NB4 (cell line): ENCODE data around the gene PRDM1.
A peak's percentile ranks its signal among the peaks of the same experiment; 100 is the strongest.

ENCODE experiments used
- MAX ChIP-seq: IDR thresholded peaks from 2 replicates; pipeline ENCODE4 v1.6.1; 2011; ENCODE audit warnings: low read depth, low read length
- MYC ChIP-seq: IDR thresholded peaks from 2 replicates; pipeline ENCODE4 v1.6.1; 2011; ENCODE audit warnings: low read depth, low read length
- POLR2A ChIP-seq: IDR thresholded peaks from 2 replicates; pipeline ENCODE4 v1.6.1; 2011; ENCODE audit warnings: mild to moderate bottlenecking; ENCODE audit not compliant: insufficient read length; ENCODE audit errors: extremely low read depth
- TF ChIP-seq, protein P1 (sequence below): IDR thresholded peaks from one replicate; pipeline ENCODE4 v1.5.1; 2012; ENCODE audit warnings: low read depth, low read length

DNA sequence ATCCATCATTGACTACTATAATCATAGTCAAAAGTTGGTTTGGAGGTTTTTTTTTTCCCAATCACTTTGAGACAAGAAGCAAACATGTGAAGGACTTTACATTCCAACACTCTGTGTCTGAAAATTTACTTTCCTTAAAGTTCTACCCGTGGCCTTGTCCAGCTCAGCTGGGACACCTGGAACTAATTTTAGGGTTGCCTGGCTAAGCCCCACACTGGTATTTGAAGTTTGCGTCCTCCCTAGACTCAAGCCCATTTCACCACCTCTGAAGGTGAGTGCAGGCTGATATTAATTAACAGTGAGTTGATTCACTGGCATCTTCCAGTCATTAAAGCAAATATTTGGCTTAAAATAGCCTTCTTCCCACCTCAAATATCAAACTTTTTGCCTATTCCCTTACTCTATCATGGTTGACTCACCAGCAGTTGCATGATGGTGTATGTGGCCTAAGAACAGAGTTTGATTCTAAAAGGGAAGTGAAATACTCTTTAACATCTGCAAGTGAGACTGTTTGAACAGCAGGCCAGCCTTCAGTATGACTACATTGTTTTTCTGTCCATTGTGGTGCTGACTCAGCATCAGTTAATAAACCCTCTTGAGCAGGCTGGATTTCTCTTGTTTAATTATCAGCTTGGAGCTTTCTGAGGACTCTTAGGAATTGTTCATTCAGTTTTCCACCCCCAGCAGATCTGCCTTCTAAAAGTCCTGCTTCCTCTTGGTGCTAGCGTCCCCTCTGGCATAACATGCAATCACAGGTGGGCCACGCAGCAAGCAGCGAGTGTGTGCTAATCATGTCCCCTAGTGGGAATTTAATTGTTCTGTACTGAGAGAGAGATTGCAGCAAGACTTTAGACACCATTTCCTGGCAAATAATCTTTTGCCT, 1.8 kb upstream of the PRDM1 start:
- TF ChIP-seq, protein P1, sequence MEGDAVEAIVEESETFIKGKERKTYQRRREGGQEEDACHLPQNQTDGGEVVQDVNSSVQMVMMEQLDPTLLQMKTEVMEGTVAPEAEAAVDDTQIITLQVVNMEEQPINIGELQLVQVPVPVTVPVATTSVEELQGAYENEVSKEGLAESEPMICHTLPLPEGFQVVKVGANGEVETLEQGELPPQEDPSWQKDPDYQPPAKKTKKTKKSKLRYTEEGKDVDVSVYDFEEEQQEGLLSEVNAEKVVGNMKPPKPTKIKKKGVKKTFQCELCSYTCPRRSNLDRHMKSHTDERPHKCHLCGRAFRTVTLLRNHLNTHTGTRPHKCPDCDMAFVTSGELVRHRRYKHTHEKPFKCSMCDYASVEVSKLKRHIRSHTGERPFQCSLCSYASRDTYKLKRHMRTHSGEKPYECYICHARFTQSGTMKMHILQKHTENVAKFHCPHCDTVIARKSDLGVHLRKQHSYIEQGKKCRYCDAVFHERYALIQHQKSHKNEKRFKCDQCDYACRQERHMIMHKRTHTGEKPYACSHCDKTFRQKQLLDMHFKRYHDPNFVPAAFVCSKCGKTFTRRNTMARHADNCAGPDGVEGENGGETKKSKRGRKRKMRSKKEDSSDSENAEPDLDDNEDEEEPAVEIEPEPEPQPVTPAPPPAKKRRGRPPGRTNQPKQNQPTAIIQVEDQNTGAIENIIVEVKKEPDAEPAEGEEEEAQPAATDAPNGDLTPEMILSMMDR = peak; percentile 87
- TF ChIP-seq POLR2A = no peak
- no peak for TF ChIP-seq MYC
- TF ChIP-seq MAX = no peak; the same call in 1 of the 2 replicates
